Hematopoietic multipotent progenitor cell treated with erythropoietin and hydrocortisone succinate and interleukin-3 and kit ligand, for 15 days (in vitro differentiated cells): Measurements from ENCODE around the gene XYLT1.

Source experiments
- DNase-seq: peaks from one replicate; pipeline ENCODE4 v3.0.0-alpha.2; 2015; ENCODE audit warnings: low spot score

Gene XYLT1

GRCh38 chr16:17457513-17457912 lies 13.2 kb downstream of the XYLT1 start:
- no peak for DNase-seq

DNA sequence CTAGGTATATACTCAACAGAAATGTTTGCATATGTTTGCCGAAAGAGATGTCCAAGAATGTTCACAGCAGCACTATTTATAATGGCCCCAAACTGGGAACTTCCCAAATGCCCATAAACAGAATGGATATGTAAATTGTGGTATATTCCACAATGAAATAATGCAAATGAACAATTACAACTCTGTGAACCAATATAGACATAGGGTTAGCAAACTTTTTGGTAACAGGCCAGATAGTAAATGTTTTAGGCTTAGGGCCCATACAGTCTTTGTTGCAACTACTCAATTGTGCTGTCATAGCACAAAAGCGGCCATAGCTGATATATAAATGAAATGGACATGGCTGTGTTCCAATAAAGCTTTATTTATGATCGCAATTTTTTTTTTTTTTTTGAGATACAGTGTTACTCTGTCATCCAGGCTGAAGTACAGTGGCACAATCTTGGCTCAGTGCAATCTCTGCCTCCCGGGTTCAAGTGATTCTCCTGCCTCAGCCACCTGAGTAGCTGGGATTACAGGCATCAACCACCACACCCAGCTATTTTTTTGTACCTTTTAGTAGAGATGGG lies 16.5 kb downstream of the XYLT1 start:
- DNase-seq: no peak

DNA sequence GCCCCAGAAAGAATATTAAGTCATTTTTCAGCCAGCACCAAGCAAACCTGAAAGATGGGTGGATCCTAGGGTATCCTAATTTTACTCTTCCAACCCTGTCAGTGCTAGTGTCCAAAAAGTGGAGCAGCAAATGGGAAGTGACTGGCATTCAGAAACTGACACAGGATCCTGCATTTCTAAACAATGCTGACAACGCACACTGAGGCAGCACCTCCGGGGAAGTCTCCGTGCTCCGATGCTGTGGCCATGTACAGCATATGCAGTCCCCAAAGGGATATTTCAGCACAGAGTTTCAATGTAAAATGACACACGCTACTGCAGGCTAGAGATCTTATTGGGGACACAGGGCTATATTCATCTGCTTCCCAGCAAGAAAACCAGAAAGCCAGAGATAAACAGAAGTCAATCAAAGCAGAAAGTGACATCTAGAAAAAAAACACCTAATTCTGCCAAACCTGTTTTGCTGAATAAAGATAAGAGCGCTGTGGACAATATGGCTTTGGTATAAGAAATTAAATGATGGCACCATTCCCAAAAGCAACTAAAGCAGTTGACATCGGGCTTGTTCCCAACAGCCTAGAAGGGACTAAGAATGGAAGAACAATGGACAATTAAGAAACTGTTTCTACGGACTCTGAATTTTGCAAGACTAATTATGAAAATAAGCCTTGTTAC lies 17.3 kb downstream of the XYLT1 start:
- no peak for DNase-seq

GRCh38 chr16:17452922-17453321 lies 17.8 kb downstream of the XYLT1 start:
- DNase-seq: no peak

DNA sequence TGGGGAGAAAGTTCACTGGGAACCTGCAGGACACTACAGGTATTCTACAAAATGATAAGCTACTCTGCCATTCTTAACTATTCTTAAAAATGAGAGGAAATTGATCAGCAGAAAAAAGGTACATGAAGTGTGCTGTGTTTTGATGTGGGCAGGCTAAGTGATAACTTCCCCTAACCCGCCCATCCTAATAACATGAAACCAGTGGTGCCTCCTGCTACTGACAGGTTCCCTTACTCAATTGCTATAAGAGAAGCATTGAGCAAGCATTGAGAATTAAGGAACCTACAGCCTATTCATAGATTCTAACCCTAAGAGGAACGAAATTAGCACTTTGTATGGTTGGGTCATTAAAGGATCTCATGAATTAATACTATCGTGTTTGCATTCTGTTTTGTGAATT lies 18.9 kb downstream of the XYLT1 start:
- DNase-seq: no peak

DNA sequence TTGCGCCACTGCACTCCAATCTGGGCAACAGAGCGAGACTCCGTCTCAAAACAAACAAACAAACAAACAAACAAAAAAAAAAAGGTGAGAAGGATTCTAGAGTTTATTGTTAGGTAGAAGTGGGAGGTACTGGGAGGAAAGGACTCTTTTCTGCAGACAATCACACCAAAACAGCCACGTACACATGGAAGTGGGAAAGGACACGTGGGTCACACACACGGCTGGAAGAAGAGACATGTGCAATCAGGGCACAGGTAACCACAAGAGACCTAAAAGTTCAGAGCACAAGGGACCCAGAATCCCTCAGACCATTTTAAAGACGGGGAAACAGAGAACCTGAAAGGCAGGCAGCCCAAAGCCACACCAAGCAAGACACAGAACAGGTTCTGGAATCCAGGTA lies 20.5 kb downstream of the XYLT1 start:
- DNase-seq: no peak

DNA sequence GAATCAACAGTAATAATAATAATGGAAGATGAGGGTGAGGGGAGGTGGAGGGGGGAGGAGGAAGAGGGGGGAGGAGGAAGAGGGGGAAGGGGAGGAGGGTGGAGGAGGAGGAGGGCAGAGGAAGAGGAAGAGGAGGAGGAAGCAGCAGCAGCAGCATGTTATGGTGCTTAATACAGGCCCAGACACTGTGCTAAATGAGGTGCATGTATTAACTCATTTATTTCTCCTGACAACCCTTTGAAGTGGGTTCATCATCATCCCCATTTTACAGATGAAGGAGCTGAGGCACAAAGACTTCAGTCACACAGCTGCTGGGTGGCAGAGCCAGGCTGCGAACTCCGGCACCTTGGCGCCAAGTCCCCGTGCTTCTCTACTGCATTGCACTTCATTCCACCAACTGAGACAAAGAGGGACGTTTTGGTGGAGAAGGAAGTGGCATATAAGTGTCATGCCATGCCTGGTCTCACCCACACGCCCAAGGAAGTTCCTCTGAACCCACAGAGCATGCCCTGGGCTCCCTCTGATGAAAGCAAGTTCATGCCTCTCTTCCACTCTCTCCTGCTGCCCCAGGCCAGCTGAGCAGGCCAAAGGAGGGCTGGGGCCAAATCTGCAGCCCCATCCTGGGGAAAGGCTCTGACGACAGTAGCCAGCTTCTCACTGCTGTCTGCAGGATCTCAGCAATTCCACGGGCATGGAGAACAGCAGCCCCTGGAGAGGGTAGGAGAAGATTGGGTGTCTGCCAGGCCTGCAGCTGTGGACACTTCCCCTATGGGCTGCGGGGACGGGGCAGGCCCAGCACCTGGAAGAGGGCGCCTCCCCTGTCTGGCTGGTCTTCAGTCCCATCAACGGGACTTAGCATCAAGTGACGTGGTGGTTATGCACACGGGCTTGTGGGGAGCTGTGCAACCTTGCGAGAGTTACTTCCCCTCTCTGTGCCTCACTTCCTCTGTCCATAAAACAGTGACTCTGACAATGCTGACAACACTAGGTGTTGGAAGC lies 21.8 kb downstream of the XYLT1 start:
- no peak for DNase-seq

GRCh38 chr16:17447101-17447569 lies 23.6 kb downstream of the XYLT1 start:
- DNase-seq: no peak

- DNase-seq: no peak
These were observed 24.1 kb downstream of the XYLT1 start for GRCh38 chr16:17446661-17447060.

GRCh38 chr16:17445421-17445820 lies 25.3 kb downstream of the XYLT1 start:
- DNase-seq: no peak

GRCh38 chr16:17444658-17445057 lies 26.1 kb downstream of the XYLT1 start:
- DNase-seq: no peak

DNA sequence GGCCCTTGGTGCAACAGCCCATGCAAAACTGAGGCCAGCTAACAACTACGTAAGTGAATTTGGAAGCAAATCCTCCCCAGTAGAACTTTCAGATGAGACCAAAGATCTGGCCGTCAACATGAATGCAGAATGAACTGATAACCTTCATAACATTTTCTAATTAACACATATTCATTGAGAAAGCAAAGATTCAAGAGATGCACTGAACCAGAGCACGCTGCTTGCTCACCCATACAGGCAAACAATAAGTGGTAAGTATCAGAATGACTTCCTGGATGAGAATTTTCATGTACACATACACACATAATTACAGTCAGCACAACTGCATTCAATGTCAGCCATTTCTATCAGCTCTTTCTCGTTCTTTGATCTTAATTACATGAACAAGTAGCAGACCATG lies 30.6 kb downstream of the XYLT1 start:
- no peak for DNase-seq

GRCh38 chr16:17439580-17439979 lies 31.2 kb downstream of the XYLT1 start:
- DNase-seq: no peak

DNA sequence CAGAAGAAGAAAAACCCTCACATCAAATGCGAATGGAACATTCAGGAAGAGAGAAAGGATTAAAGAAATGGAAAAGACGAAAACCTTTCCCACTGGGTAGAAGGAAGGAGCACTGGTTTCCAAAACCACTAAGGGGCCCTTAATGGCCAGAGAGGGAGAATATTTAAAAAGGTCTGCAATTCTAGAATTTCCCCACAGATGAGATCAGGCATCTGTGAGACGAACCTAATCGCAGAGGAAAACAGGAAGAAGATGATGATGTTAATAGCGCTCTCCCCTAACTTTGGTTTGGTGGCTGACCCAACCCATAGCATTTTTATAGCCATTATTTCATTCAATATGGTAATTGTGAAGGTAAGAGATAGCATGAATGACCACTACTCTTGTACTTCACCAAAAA lies 32.8 kb downstream of the XYLT1 start:
- DNase-seq: no peak

GRCh38 chr16:17437127-17437720 lies 33.5 kb downstream of the XYLT1 start:
- DNase-seq: no peak

GRCh38 chr16:17435318-17435717 lies 35.4 kb downstream of the XYLT1 start:
- no peak for DNase-seq

DNA sequence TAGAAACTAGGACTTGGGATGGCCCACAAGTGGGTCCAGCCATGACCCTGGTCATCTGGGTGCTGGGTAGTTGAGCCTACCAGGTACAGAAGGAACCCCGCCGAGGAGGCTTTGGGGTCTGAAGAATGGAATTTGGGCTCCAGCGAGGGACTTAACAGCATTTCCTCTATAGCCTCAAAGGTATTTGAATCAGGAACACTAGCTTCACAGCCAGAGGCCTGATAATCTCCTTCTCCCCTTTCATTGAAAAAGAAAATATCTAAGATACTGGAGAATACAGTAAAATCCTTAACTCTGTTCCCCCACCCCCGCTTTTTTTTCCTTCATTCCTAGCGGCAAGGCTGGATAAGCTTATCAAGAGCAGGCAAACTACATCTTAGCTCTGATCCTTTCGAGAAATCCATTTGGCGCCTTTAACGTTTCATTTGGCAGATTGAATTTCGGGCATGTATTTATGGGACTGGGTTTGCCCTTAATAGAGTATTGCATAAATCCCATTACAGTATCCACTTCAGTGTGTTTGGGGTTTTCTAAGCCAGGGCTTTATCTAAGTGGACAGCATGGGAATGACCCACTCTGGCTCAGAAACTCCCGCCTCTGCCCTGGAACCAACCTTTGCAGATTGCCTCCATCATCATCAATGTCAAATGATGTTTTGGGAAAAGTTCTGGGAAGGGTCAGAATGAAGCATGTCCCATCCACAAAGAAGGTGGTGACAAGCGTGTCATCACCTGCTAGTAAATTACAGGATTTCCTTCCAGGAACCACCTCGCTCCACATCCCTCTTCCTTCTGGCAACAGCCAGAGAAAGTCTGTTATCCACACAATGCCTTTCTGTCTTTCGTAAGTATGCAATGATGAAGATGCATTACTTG lies 36.9 kb downstream of the XYLT1 start:
- DNase-seq: no peak

GRCh38 chr16:17432901-17433576 lies 37.7 kb downstream of the XYLT1 start:
- no peak for DNase-seq

DNA sequence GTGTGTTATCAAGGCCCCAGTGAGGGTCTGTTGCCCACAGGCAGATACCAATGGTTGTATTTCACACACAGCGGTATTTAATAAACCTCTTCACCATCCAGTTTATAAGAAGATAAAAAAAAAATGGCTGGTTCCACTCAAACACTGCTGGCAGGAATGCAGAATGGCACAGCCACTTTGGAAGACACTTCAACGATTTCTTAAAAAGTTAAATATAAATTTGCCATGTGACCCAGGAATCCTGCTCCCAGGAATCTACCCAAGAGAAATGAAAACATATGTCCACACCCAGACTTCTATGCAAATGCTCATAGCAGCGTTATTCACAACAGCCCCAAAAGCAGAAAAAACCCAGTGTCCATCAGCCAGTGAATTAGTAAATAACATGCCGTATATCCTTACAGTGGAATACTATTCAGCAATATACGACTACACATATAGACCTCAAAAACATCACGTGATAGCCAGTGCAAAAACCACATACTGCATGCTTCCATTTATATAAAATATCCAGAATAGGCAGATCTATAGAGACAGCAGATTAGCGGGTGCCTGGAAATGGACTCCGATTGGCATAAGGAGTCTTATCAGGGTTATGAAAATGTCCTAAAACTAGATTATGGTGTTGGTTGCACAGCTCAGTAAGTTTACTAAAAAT lies 38.7 kb downstream of the XYLT1 start:
- no peak for DNase-seq

GRCh38 chr16:17431012-17431411 lies 39.7 kb downstream of the XYLT1 start:
- no peak for DNase-seq
